Measurements from ENCODE around the gene LRRC8A.
"Not testable (repeated sequence)": the region's sequence is repeated elsewhere in the genome, so short reads cannot be mapped to it uniquely, and the experiment has no call there.

The LRRC8A gene

GRCh38 chr9:128920381-128921058 is 38.6 kb downstream of the LRRC8A start, which contains the start of gene PHYHD1:
Gene PHYHD1 (plus strand): TSS chr9:128920982. CDS start chr9:128922324, 1,342 bp downstream.
- no peak for DNase-seq (ENCODE audit: low read depth in 2 of 2)

DNA sequence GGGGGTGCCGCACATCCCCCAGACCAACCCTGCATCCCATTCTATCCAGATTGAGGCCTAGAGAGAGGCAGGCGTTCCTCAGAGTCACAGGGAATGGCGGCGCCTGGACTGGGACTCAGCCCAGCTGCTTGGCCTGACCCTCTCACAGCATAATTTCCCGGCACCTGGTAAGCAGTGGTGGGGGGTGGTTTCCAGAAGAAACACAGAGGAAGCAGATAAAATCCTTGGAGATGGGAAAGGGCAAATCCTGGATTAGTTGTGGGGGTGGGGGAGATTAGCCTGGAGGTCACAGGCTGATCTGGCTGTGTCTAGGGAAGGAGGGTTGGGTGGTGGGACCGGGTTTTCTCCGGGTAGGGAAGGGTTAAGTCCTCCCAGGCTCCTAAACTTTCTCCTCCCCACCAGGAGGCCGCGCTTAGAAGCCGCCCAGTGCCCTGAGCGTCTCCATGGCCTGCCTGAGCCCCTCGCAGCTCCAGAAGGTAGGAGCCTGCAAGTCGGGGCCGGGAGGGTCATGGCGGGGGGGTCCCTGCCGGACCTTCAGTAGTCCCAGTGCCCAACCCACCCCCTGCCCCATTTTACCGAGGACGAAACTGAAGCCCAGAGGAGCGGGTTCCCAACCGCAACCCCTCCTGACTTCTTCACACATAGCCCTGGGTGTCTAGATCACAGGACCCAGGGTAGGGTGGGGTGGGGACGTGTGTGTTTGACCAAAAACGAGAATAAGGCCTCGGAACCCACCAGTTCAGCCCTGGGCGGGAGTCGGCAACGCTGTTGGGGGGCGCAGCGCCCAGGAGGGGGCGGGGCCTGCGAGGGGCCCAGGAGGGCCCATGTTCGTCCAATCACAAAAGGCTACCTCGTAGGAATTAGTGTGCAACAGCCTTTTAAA is 40.2 kb downstream of the LRRC8A start:
- DNase-seq (ENCODE audit: low read depth in 2 of 2) = no peak

DNA sequence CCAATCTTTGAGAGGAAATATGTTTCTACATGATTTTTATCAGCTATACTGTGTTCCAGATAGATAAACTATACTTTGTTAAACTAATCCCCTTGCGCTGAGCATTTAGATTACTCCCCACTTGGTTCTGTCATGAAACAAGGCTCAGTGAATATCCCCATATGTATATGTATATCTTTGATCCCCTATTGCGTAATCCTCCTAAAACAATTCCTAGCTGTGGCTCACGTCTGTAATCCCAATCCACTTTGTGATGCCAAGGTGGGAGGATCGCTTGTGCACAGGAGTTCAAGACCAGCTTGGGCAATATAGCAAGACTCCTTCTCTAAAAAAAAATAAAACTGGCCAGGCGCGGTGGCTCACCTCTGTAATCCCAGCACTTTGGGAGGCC is 41.6 kb downstream of the LRRC8A start:
- DNase-seq (ENCODE audit: low read depth in 2 of 2) = no peak

GRCh38 chr9:128927731-128928411 is 45.9 kb downstream of the LRRC8A start:
- DNase-seq (ENCODE audit: low read depth in 2 of 2) = no peak

DNA sequence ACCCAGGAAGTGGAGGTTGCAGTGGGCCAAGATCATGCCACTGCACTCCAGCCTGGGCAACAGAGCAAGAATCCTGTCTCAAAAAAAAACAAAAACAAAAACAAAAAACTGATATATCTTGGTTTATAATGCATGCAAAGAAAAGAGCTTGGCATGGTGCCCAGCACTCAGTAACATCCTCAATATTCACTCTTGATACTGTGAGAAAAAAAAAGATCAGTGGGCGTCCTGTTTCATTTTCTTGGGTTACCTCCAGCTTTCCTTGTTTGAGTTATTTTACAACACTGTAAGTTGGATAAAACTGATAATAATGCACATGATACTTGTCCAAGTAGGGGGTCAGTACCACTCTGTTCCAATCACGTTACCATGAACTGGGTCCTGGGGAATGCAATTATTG is 46.7 kb downstream of the LRRC8A start:
- DNase-seq (ENCODE audit: low read depth in 2 of 2) = no peak

DNA sequence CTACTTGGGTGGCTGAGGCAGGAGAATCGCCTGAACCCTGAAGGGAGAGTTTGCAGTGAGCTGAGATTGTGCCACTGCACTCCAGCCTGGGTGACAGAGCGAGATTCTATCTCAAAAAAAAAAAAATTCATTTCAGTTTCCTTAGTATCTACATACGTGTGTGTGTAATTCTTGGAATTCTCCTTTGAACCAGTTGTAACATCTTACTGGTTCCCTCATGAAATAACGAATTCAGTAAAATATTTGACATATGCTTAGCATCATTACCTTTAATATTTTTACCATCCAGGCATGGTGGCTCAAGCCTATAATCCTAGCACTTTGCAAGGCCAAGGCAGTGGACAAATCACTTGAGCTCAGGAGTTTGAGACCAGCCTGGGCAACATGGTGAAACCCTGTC is 47.6 kb downstream of the LRRC8A start:
- DNase-seq (ENCODE audit: low read depth in 2 of 2) = no peak

- DNase-seq (ENCODE audit: low read depth in 2 of 2) = no peak
Observed at GRCh38 chr9:128933731-128934130, 51.8 kb downstream of the LRRC8A start.

- DNase-seq (ENCODE audit: low read depth in 2 of 2) = no peak
Observed at GRCh38 chr9:128936171-128936865, 54.4 kb downstream of the LRRC8A start.

DNA sequence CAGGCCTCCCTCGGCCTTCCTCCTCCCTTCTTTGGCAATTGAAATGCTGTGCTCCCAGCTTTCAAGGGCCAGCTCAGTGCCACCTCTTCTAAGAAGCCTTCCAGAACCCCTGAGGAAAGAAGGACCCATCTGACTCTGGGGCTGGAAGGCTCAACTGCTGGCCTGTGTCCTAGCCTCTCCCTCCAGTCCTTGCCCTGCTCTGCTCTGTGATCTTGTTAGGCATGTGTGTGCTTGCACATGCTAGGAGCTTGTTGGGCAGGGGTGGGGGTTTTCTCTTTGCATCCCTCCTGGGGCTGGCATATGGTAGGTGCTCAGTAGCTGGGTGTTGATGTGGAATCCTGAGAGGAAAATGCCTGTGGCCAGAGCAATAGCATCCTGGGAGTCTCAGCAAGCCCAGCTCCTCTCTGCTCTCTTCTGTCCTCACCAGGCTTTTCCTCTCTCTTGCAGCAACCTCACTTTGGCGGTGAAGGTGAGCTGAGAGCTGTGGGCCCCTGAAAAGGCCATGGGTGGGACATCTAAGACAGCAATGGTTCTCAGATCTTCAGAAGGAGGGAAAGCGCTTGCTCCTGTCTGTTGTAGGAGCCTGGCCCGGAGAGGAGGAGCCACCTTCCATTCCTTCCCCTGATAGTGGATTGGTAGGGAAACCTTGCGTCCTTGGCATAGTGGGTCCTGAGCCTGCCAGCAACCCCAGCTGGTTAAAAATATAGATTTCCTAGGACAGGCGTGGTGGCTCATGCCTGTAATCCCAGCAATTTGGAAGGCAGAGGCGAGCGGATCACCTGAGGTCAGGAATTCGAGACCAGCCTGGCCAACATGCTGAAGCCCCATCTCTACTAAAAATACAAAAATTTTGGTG is 55.6 kb downstream of the LRRC8A start:
- DNase-seq (ENCODE audit: low read depth in 2 of 2) = no peak

- DNase-seq (ENCODE audit: low read depth in 2 of 2) = no peak
Observed at GRCh38 chr9:128940271-128940921, 58.5 kb downstream of the LRRC8A start.

DNA sequence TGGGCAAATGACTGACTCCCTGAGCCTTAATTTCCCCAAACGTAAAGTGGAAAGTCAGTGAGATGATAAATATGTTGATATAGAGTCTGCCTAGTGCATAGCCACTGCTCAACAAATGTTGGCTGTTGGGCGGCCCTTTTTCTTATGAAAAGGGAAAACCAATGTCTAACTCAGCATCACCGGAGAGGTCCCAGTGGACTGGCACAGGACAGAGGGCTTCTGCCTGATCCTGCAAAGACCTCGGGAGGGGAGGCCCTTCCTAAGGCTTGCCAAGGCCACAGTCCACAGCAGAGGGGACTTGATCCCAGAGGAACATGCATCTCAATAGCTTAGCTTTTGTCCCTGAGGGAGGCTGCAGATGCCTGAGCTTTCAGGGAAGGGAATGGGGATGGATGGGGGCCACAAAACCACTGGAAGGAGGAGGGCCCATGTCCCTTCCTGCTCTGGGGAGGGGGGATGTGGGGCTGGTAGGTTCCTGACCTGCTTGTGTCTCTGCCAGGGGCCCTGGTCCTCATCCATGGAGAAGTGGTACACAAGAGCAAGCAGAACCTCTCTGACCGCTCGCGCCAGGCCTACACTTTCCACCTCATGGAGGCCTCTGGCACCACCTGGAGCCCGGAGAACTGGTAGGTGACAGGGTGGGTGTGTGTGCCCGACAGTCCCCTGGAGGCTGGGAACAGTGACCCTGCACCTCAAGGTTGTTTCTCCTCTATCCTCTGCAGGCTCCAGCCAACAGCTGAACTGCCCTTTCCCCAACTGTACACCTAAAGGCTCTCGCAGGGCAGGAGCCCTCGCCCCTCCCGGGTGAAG is 59.2 kb downstream of the LRRC8A start:
- no peak for DNase-seq (ENCODE audit: low read depth in 2 of 2)

DNA sequence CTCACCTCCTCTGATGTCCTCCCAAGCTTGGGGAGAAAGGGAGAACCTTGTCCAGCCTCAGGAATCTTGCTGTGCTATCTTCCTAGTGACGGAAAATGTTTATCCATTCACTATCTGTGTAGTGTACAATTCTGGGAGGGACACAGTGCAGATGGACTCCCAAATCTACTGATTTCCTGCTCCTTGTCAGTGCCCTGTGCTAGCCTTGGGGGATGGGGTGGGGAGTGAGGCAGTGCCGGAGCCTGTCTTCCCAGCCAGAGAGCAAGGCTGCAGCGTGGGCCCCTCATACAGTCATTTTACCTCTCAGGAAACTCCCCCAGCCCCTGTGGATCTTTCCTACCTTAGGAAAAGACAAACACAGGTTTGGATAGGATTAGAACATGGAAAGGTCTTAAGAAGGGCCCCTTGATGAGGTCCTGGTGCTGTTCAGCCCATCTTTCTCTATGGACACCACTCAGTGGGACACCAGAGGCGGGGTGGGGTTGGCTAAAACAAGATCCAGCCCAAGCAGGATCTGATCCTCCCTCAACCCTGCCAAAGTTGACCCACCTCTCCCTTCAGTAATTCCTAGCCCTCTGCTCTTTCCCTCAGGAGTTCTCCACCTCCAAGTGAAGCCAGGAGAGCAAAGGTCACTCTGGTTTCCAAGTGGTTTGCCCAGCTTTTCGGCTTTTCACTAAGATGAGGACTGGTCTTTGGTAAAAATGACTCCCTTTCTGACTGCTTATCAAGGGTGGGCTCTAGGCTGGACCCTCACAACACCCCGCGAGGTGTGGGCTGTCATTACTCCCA is 62.1 kb downstream of the LRRC8A start:
- no peak for DNase-seq (ENCODE audit: low read depth in 2 of 2)

DNA sequence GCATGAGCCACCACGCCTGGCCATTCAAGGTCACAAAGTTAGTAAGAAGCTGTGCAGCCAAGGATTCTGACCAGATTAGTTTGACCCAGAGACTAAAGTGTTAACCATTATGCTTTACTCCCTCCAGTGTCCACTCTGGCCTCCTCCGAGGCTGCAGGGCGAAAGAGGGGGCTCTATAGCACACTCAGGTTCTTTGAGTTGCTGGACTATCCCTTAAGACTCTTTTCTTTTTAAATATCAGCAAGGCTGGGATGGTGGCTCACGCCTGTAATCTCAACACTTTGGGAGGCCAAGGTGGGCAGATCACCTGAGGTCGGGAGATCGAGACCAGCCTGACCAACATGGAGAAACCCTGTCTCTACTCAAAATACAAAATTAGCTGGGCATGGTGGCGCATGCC is 63.0 kb downstream of the LRRC8A start:
- DNase-seq (ENCODE audit: low read depth in 2 of 2) = not testable (repeated sequence)

DNA sequence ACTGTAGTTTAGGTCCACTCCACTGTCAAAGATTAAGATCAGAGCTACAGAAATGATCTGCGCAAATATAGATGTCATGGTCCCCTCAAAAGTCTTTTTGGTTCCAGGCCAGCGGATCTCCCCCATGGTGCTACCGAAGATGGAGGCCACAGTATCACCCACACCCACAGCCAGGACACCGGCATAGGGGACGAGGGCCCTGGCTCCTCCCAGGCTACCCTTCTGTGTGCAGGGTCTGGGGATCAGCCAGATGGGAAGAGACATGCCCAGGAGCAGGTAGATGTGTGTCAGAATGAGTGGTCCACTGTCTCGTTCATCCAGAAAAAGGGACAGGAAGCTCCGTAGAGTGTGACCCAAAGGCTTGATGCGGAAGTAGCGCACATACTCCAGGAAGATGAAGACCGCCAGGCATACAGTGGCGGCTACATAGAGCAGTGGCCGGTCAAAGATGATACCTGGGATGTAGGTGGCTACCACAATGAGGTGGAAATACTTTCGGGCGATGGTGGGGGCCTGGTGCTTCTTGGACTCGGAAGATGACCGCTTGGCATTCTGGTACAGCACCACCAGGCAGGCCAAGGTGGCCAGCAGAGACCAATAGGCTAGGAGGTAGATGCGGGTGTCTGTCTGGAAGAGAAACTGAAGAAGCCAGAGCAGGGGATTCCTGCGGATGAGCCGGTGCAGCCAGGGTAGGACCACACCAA is 64.0 kb downstream of the LRRC8A start:
- no peak for DNase-seq (ENCODE audit: low read depth in 2 of 2)

- no peak for DNase-seq (ENCODE audit: low read depth in 2 of 2)
Observed at GRCh38 chr9:128946571-128947276, 64.8 kb downstream of the LRRC8A start.

DNA sequence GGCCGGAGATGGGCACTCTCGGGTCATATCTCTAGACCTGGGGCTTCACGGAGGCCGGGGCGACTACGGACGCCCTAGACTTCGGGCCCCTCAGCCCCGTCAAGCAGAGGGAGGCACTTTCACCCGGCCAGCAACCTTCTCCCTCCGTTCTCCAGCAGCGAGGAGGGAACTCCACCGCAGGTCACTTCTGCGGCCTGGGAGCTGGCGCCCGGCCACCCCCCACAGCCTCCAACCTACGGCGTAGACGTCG is 65.3 kb downstream of the LRRC8A start:
- DNase-seq (ENCODE audit: low read depth in 2 of 2) = no peak

GRCh38 chr9:128947527-128948301 is 65.8 kb downstream of the LRRC8A start, which contains the start of the genes DOLK and NUP188:
Gene DOLK (minus strand): TSS chr9:128947603. CDS start chr9:128947303, 300 bp downstream.
Gene NUP188 (plus strand): TSS chr9:128947699. CDS start chr9:128947720, 21 bp downstream.
- peak; percentile 99 for DNase-seq (ENCODE audit: low read depth in 2 of 2)

All from stimulated activated CD8-positive, alpha-beta memory T cell treated with anti-CD3 and anti-CD28 coated beads, Interleukin-2, amount 100 ng/mL, for 48 hours (primary cell).